Measurements from ENCODE around the gene RGS18.

DNA sequence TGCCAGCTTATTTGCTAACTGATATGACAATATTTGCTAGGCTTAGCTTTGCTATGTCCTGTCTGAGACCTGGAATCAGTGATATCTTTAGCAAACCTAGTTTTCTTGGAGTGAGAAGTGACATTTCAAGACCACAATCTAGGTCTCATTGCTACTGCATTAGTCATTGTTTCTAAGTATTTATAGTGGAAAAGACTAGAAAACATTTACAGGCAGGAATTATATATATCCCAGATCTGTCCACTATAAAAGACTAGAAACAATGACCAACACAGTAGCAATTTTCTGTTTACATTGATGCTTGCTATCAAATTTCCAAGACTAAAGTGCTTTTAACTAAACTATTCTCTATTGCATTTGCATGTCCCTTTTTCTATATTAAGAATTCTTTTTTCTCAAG lies 5.0 kb upstream of the RGS18 start:
- TF ChIP-seq, protein P1, sequence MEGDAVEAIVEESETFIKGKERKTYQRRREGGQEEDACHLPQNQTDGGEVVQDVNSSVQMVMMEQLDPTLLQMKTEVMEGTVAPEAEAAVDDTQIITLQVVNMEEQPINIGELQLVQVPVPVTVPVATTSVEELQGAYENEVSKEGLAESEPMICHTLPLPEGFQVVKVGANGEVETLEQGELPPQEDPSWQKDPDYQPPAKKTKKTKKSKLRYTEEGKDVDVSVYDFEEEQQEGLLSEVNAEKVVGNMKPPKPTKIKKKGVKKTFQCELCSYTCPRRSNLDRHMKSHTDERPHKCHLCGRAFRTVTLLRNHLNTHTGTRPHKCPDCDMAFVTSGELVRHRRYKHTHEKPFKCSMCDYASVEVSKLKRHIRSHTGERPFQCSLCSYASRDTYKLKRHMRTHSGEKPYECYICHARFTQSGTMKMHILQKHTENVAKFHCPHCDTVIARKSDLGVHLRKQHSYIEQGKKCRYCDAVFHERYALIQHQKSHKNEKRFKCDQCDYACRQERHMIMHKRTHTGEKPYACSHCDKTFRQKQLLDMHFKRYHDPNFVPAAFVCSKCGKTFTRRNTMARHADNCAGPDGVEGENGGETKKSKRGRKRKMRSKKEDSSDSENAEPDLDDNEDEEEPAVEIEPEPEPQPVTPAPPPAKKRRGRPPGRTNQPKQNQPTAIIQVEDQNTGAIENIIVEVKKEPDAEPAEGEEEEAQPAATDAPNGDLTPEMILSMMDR (IDR thresholded peaks at IDR 0.05) = no peak
- no peak for TF ChIP-seq POLR2A (IDR thresholded peaks at IDR 0.05)
